Testis (tissue), 3 donors: ENCODE results near the gene TMPRSS13. TPM values are rescaled to one million over a fixed set of nuclear protein-coding genes. Genes with fewer than 3 reads are reported as not detected.

Experiments
- DNase-seq: peaks from one replicate; pipeline ENCODE4 v3.0.0-alpha.2; 2019
- H3K27ac ChIP-seq, 2 donors: fragments of 200-600 bp; sonication (generic); one replicate each; pipeline ENCODE4 v1.5.1; 2019
- H3K27me3 ChIP-seq: fragments of 200-600 bp; sonication (generic); one replicate; pipeline ENCODE4 v1.5.1; 2019
- H3K36me3 ChIP-seq: fragments of 200-600 bp; sonication (generic); one replicate; pipeline ENCODE4 v1.5.1; 2017; ENCODE audit warnings: low read depth; ENCODE audit errors: missing control alignments
- H3K4me1 ChIP-seq: fragments of 200-600 bp; sonication (generic); one replicate; pipeline ENCODE4 v1.5.1; 2019
- H3K4me3 ChIP-seq, 2 donors: fragments of 200-600 bp; sonication (generic); one replicate each; pipeline ENCODE4 v1.5.1; 2017 to 2019
- H3K9me3 ChIP-seq: fragments of 200-600 bp; sonication (generic); one replicate; pipeline ENCODE4 v1.5.1; 2017
- POLR2A ChIP-seq: fragments of 450-650 bp; IDR thresholded peaks from one replicate; pipeline ENCODE4 v1.6.1; 2017; ENCODE audit warnings: antibody characterized with exemption, mild to moderate bottlenecking, moderate library complexity
- WGBS, 2 donors: methylation state at CpG; one replicate each; pipeline ENCODE4 v1.1.5; 2018; 5-methylcytosine and 5-hydroxymethylcytosine counted together
- intact Hi-C: fragments of 100-400 bp; cut with DNase I; formaldehyde crosslinking; loops from one replicate; pipeline ENCODE4 v1.15.1; 2023; ENCODE audit warnings: low total_unique reads
- polyA plus RNA-seq: library from polyadenylated mRNA; stranded (reverse); fragments of 350-450 nt; fragmentation: Illumina TruSeq; extraction: RNeasy Lipid Tissue Mini Kit (QIAGEN cat#74804); gene quantifications from one replicate; pipeline ENCODE4 v1.2.3, GENCODE V29; 2014; ENCODE audit warnings: low read depth, low replicate concordance; ENCODE audit not compliant: insufficient read depth
- total RNA-seq, 2 donors: library from RNA; depleted of rRNA; stranded (reverse); fragments of >200 nt; gene quantifications; one replicate each; pipeline ENCODE4 v1.2.3, GENCODE V29; 2016
- TF ChIP-seq, protein P1 (sequence below), 3 experiments: fragments of 450-650 bp in 2 of 3; fragments of 200-600 bp in 1 of 3; sonication (generic) in 1 of 3; IDR thresholded peaks; one replicate each; pipeline ENCODE4 v1.5.1; 2016 to 2019; ENCODE audit warnings: antibody characterized with exemption in 3 of 3, mild to moderate bottlenecking in 2 of 3, moderate library complexity in 1 of 3

TMPRSS13 gene
- total and polyA plus RNA-seq, 3 donors from 2014 or later, result 0.74 to 0.91 (median 0.87) TPM

DNA sequence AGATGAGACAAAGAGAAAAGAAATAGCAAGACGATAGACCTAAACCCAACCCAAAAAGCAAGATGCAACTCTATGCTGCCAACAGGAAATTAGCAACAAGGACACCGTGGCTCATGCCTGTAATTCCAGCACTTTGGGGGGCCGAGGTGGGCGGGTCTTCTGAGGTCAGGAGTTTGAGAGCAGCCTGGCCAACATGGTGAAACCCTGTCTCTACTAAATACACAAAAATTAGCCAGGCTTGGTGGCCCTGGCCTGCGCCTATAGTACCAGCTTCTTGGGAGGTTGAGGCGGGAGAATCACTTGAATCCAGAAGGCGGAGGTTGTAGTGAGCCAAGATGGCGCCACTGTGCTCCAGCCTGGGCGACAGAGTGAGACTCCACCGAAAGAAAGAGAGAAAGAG, 32.7 kb upstream of the TMPRSS13 start:
- no peaks in the 10 kb centered on the region for H3K9me3 ChIP-seq
- TF ChIP-seq, protein P1, sequence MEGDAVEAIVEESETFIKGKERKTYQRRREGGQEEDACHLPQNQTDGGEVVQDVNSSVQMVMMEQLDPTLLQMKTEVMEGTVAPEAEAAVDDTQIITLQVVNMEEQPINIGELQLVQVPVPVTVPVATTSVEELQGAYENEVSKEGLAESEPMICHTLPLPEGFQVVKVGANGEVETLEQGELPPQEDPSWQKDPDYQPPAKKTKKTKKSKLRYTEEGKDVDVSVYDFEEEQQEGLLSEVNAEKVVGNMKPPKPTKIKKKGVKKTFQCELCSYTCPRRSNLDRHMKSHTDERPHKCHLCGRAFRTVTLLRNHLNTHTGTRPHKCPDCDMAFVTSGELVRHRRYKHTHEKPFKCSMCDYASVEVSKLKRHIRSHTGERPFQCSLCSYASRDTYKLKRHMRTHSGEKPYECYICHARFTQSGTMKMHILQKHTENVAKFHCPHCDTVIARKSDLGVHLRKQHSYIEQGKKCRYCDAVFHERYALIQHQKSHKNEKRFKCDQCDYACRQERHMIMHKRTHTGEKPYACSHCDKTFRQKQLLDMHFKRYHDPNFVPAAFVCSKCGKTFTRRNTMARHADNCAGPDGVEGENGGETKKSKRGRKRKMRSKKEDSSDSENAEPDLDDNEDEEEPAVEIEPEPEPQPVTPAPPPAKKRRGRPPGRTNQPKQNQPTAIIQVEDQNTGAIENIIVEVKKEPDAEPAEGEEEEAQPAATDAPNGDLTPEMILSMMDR (IDR thresholded peaks at IDR 0.05), result no peak
- TF ChIP-seq POLR2A, result no peak
- intact Hi-C loops, result no loop called here
- H3K36me3 ChIP-seq, result no peaks in the 10 kb centered on the region
- WGBS, 2 donors, result 58 to 59% methylated on average over 10 of the region's 10 CpGs
- H3K4me1 ChIP-seq, result no peaks in the 10 kb centered on the region
- no peak for DNase-seq
- peak overlapping the region in 1 of 2 donors; percentile 12 for H3K4me3 ChIP-seq
- H3K27ac ChIP-seq, result no peak overlapping the region
- no peaks in the 10 kb centered on the region for H3K27me3 ChIP-seq

GRCh38 chr11:117960406-117960805, 31.2 kb upstream of the TMPRSS13 start:
- Histone ChIP-seq H3K27me3 (no peaks in the 10 kb centered on the region), H3K27ac (no peak overlapping the region), H3K4me3 (no peak overlapping the region), H3K36me3 (no peaks in the 10 kb centered on the region), H3K4me1 (no peaks in the 10 kb centered on the region), H3K9me3 (no peaks in the 10 kb centered on the region)
- no peak for TF ChIP-seq POLR2A
- TF ChIP-seq, protein P1 (IDR thresholded peaks at IDR 0.05), result no peak
- intact Hi-C loops, result no loop called here
- WGBS, 2 donors, result 54 to 68% methylated on average over 1 of the region's 1 CpG
- DNase-seq, result no peak

- H3K4me1 ChIP-seq, result no peaks in the 10 kb centered on the region
- intact Hi-C loops, result no loop called here
- no peaks in the 10 kb centered on the region for H3K9me3 ChIP-seq
- H3K27me3 ChIP-seq, result no peaks in the 10 kb centered on the region
- DNase-seq, result no peak
- H3K27ac ChIP-seq, result no peak overlapping the region
- no peak overlapping the region for H3K4me3 ChIP-seq
- TF ChIP-seq, protein P1 (IDR thresholded peaks at IDR 0.05), result no peak
- TF ChIP-seq POLR2A, result no peak
- no peaks in the 10 kb centered on the region for H3K36me3 ChIP-seq
- WGBS, 2 donors, result 48 to 68% methylated on average over 1 of the region's 1 CpG
Observed at GRCh38 chr11:117959438-117960149, 30.4 kb upstream of the TMPRSS13 start.

- Histone ChIP-seq H3K36me3 (no peaks in the 10 kb centered on the region), H3K27me3 (no peaks in the 10 kb centered on the region), H3K4me3 (no peak overlapping the region), H3K9me3 (no peaks in the 10 kb centered on the region), H3K4me1 (no peaks in the 10 kb centered on the region), H3K27ac (no peak overlapping the region)
- TF ChIP-seq POLR2A, result no peak
- TF ChIP-seq, protein P1 (IDR thresholded peaks at IDR 0.05), result no peak
- DNase-seq, result no peak
- WGBS, 2 donors, result 84 to 94% methylated on average over 1 of the region's 1 CpG
- intact Hi-C loops, result no loop called here
Observed at GRCh38 chr11:117958949-117959348, 29.7 kb upstream of the TMPRSS13 start.
